ENCODE data around the gene RNF121. TPM values are rescaled to one million over a fixed set of nuclear protein-coding genes. Genes with fewer than 3 reads are reported as not detected.

Gene RNF121
- total RNA-seq, 1 donor from 2014 or later: 36.4 TPM

GRCh38 chr11:71991494-71991893 is 62.6 kb downstream of the RNF121 start:
- no peak for DNase-seq

GRCh38 chr11:71992136-71992730 is 63.4 kb downstream of the RNF121 start:
- no peak for DNase-seq

GRCh38 chr11:71994786-71995185 is 65.9 kb downstream of the RNF121 start:
- no peak for DNase-seq

GRCh38 chr11:71995726-71996291 is 67.0 kb downstream of the RNF121 start:
- DNase-seq: no peak

GRCh38 chr11:71996517-71996916 is 67.7 kb downstream of the RNF121 start:
- DNase-seq: no peak

GRCh38 chr11:71996946-71997345 is 68.1 kb downstream of the RNF121 start:
- no peak for DNase-seq

GRCh38 chr11:71997594-71997993 is 68.7 kb downstream of the RNF121 start:
- no peak for DNase-seq

- DNase-seq: no peak
These were observed 69.2 kb downstream of the RNF121 start for GRCh38 chr11:71998061-71998460.

- DNase-seq: peak; percentile 69
These were observed 69.9 kb downstream of the RNF121 start, which contains the start of gene IL18BP for GRCh38 chr11:71998649-71999310. TSS of gene IL18BP (plus strand) at chr11:71998909. CDS start at chr11:71999985, 1,076 bp downstream.

- peak; percentile 43 for DNase-seq
These were observed 70.5 kb downstream of the RNF121 start for GRCh38 chr11:71999362-71999761.

GRCh38 chr11:71999798-72000197 is 71.0 kb downstream of the RNF121 start:
- DNase-seq: no peak

- no peak for DNase-seq
These were observed 71.5 kb downstream of the RNF121 start for GRCh38 chr11:72000202-72000867.

- DNase-seq: no peak
These were observed 72.4 kb downstream of the RNF121 start for GRCh38 chr11:72001285-72001684.

GRCh38 chr11:72001834-72002591 is 73.2 kb downstream of the RNF121 start:
- no peak for DNase-seq

GRCh38 chr11:72002841-72003775 is 74.3 kb downstream of the RNF121 start:
- DNase-seq: no peak

- DNase-seq: no peak
These were observed 74.9 kb downstream of the RNF121 start for GRCh38 chr11:72003776-72004171.

GRCh38 chr11:72004515-72005346 is 75.9 kb downstream of the RNF121 start:
- no peak for DNase-seq

- DNase-seq: peak; percentile 60
These were observed 76.8 kb downstream of the RNF121 start for GRCh38 chr11:72005347-72006260.

- no peak for DNase-seq
These were observed 77.7 kb downstream of the RNF121 start for GRCh38 chr11:72006309-72007088.

All from dermis blood vessel endothelial cell (primary cell).